Measurements from ENCODE around the gene NEDD4L. TPM values are rescaled to one million over a fixed set of nuclear protein-coding genes. Genes with fewer than 3 reads are reported as not detected.

The NEDD4L gene
- total RNA-seq, 1 experiment from 2014 or later = 42.9 TPM

DNA sequence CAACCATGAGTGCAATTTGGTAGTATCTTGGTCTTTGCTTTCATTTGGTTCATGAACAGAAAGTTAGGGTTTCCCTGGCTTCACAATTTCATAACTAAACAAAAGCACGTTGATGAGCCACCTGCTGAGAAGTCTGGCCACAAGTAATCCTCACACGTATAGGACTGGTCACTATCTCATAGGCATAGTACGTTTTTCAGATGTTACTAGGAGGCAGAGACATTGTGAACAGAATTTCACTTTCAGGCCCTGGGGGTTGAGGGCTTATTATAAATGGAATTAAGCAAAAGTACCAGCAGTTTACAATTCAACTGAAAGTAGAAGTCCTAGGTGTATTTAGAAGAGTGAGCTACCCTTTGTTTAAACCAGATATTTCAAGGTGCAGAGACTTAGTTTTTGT lies 307.8 kb downstream of the NEDD4L start:
- Histone ChIP-seq H3K9me3 (ENCODE audit: control insufficient read depth, insufficient read depth, low read depth, low read length) (no peaks in the 10 kb centered on the region), H3K4me1 (ENCODE audit: control insufficient read depth, insufficient read depth, low read length) (no peaks in the 10 kb centered on the region), H3K4me3 (ENCODE audit: low read depth in 2 of 2, low read length in 2 of 2) (no peak overlapping the region), H3K27ac (ENCODE audit: low read length) (no peak overlapping the region), H3K27me3 (ENCODE audit: control insufficient read depth, insufficient read depth, low read length) (no peaks in the 10 kb centered on the region), H3K36me3 (ENCODE audit: control insufficient read depth, insufficient read depth, low read length) (no peaks in the 10 kb centered on the region; the same call in 1 of the 2 replicates)
- intact Hi-C loops (cut with micrococcal nuclease; ENCODE audit: unreplicated experiment) (no loop called here), in situ Hi-C loops (cut with HindIII; ENCODE audit: low pct_unique_long_range_greater_than_20kb, low sequenced_read_pairs) (no loop called here)
- DNase-seq (ENCODE audit: low read depth, low spot score) (no peak), ATAC-seq (no peak)
- ChIA-PET CTCF (no interaction called here), POLR2A (no interaction called here)
- BruUV-seq (replicated peaks) = no TSS peak
- no peak for TF ChIP-seq POLR2AphosphoS5 (IDR thresholded peaks at IDR 0.05; ENCODE audit: low read depth, low read length)
- TF ChIP-seq, protein P1, sequence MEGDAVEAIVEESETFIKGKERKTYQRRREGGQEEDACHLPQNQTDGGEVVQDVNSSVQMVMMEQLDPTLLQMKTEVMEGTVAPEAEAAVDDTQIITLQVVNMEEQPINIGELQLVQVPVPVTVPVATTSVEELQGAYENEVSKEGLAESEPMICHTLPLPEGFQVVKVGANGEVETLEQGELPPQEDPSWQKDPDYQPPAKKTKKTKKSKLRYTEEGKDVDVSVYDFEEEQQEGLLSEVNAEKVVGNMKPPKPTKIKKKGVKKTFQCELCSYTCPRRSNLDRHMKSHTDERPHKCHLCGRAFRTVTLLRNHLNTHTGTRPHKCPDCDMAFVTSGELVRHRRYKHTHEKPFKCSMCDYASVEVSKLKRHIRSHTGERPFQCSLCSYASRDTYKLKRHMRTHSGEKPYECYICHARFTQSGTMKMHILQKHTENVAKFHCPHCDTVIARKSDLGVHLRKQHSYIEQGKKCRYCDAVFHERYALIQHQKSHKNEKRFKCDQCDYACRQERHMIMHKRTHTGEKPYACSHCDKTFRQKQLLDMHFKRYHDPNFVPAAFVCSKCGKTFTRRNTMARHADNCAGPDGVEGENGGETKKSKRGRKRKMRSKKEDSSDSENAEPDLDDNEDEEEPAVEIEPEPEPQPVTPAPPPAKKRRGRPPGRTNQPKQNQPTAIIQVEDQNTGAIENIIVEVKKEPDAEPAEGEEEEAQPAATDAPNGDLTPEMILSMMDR (IDR thresholded peaks at IDR 0.05) = no peak

DNA sequence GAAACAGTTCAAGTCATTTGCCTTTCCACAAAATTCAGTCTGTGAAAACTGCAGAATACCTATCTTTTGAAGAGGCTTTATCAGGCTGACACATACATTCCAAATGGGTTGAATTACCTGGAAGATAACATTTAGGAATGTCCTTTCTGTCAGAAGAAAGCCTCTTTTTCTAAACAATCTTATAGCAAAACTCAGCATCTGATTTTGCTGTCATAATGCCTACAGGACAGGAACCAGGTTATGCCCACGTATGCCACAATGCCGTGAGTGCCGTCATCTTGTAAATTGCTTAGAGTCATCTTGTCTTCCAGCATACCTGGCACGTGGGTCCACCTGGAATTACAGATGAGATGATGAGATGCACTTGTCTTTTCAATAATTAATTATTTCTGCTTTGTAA lies 309.6 kb downstream of the NEDD4L start:
- no peaks in the 10 kb centered on the region; the same call in 1 of the 2 replicates for H3K36me3 ChIP-seq (ENCODE audit: control insufficient read depth, insufficient read depth, low read length)
- intact Hi-C loops (cut with micrococcal nuclease; ENCODE audit: unreplicated experiment) (no loop called here), in situ Hi-C loops (cut with HindIII; ENCODE audit: low pct_unique_long_range_greater_than_20kb, low sequenced_read_pairs) (no loop called here)
- ATAC-seq (no peak), DNase-seq (ENCODE audit: low read depth, low spot score) (no peak)
- CTCF ChIA-PET = no interaction called here
- BruUV-seq (replicated peaks) = no TSS peak
- no peaks in the 10 kb centered on the region for H3K4me1 ChIP-seq (ENCODE audit: control insufficient read depth, insufficient read depth, low read length)
- POLR2A ChIA-PET = no interaction called here
- H3K4me3 ChIP-seq (ENCODE audit: low read depth in 2 of 2, low read length in 2 of 2) = no peak overlapping the region
- H3K9me3 ChIP-seq (ENCODE audit: control insufficient read depth, insufficient read depth, low read depth, low read length) = no peaks in the 10 kb centered on the region
- no peak overlapping the region for H3K27ac ChIP-seq (ENCODE audit: low read length)
- no peaks in the 10 kb centered on the region for H3K27me3 ChIP-seq (ENCODE audit: control insufficient read depth, insufficient read depth, low read length)
- TF ChIP-seq, protein P2, sequence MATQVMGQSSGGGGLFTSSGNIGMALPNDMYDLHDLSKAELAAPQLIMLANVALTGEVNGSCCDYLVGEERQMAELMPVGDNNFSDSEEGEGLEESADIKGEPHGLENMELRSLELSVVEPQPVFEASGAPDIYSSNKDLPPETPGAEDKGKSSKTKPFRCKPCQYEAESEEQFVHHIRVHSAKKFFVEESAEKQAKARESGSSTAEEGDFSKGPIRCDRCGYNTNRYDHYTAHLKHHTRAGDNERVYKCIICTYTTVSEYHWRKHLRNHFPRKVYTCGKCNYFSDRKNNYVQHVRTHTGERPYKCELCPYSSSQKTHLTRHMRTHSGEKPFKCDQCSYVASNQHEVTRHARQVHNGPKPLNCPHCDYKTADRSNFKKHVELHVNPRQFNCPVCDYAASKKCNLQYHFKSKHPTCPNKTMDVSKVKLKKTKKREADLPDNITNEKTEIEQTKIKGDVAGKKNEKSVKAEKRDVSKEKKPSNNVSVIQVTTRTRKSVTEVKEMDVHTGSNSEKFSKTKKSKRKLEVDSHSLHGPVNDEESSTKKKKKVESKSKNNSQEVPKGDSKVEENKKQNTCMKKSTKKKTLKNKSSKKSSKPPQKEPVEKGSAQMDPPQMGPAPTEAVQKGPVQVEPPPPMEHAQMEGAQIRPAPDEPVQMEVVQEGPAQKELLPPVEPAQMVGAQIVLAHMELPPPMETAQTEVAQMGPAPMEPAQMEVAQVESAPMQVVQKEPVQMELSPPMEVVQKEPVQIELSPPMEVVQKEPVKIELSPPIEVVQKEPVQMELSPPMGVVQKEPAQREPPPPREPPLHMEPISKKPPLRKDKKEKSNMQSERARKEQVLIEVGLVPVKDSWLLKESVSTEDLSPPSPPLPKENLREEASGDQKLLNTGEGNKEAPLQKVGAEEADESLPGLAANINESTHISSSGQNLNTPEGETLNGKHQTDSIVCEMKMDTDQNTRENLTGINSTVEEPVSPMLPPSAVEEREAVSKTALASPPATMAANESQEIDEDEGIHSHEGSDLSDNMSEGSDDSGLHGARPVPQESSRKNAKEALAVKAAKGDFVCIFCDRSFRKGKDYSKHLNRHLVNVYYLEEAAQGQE (IDR thresholded peaks at IDR 0.05; ENCODE audit: insufficient read depth in 1 of 2, low read depth in 2 of 2, low read length in 1 of 2) = no peak
- TF ChIP-seq TCF7L2 (IDR thresholded peaks at IDR 0.05; ENCODE audit: low read depth, low read length) (no peak), SIN3A (IDR thresholded peaks at IDR 0.05; ENCODE audit: borderline replicate concordance, insufficient read depth, low read depth, low read length) (no peak), POLR2AphosphoS5 (IDR thresholded peaks at IDR 0.05; ENCODE audit: low read depth, low read length) (no peak)
- TF ChIP-seq, protein P1 (IDR thresholded peaks at IDR 0.05) = no peak

DNA sequence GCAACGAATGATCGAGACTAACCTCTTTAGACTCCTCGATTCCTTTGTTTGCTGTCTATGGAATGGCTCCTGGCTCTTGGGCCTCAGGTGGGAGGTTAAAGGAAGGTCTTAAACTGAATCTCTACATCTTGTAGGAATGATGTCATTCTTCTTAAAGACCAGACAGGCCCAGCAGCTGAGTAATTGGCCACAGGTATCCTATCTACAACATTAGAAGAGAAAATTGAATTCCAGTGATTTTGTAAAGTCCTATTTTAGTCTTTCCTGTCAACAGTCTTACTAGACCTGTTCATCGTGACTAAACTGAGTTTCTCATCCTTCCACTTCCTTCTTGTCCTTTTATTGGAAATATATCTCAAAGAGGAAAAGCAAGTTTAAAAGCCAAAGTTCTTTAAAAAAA lies 310.0 kb downstream of the NEDD4L start:
- TF ChIP-seq TCF7L2 (IDR thresholded peaks at IDR 0.05; ENCODE audit: low read depth, low read length) (no peak), SIN3A (IDR thresholded peaks at IDR 0.05; ENCODE audit: borderline replicate concordance, insufficient read depth, low read depth, low read length) (no peak), POLR2AphosphoS5 (IDR thresholded peaks at IDR 0.05; ENCODE audit: low read depth, low read length) (no peak)
- TF ChIP-seq, protein P1 (IDR thresholded peaks at IDR 0.05) = no peak
- TF ChIP-seq, protein P2 (IDR thresholded peaks at IDR 0.05; ENCODE audit: insufficient read depth in 1 of 2, low read depth in 2 of 2, low read length in 1 of 2) = no peak
- Histone ChIP-seq H3K9me3 (ENCODE audit: control insufficient read depth, insufficient read depth, low read depth, low read length) (no peaks in the 10 kb centered on the region), H3K4me1 (ENCODE audit: control insufficient read depth, insufficient read depth, low read length) (no peaks in the 10 kb centered on the region), H3K36me3 (ENCODE audit: control insufficient read depth, insufficient read depth, low read length) (no peaks in the 10 kb centered on the region; the same call in 1 of the 2 replicates), H3K4me3 (ENCODE audit: low read depth in 2 of 2, low read length in 2 of 2) (no peak overlapping the region), H3K27ac (ENCODE audit: low read length) (no peak overlapping the region), H3K27me3 (ENCODE audit: control insufficient read depth, insufficient read depth, low read length) (no peaks in the 10 kb centered on the region)
- ATAC-seq = no peak
- intact Hi-C loops (cut with micrococcal nuclease; ENCODE audit: unreplicated experiment) (no loop called here), in situ Hi-C loops (cut with HindIII; ENCODE audit: low pct_unique_long_range_greater_than_20kb, low sequenced_read_pairs) (no loop called here)
- POLR2A ChIA-PET = no interaction called here
- DNase-seq (ENCODE audit: low read depth, low spot score) = no peak
- no TSS peak for BruUV-seq (replicated peaks)
- CTCF ChIA-PET = no interaction called here
